WTC11 (cell line): Measurements from ENCODE around the gene OSBPL9. TPM values are rescaled to one million over a fixed set of nuclear protein-coding genes. Genes with fewer than 3 reads are reported as not detected.

Experiments
- ATAC-seq: fragments of 200-7000 bp; cut with Tn5 transposase; 2 replicates; pipeline ENCODE4 v1.10.0; 2021; ENCODE audit warnings: mild to moderate bottlenecking, moderate library complexity
- CTCF ChIA-PET: fragments of 300-600 bp; sonication (Branson Sonifier 250); formaldehyde crosslinking; loops from one replicate; lab custom pipeline; 2021; ENCODE audit warnings: antibody characterized with exemption; lab: Charles Lee
- POLR2A ChIA-PET: fragments of 350-600 bp; sonication (Branson Sonifier 250); formaldehyde crosslinking; loops from one replicate; lab custom pipeline; 2021; ENCODE audit warnings: antibody characterized with exemption; lab: Charles Lee
- DNase-seq: peaks from one replicate; pipeline ENCODE4 v3.0.0; 2021; ENCODE audit warnings: low spot score
- H3K27ac Mint-ChIP-seq: 2 replicates; pipeline ENCODE4 v1.8.0; 2021; ENCODE audit warnings: mixed read lengths
- H3K27me3 Mint-ChIP-seq: 2 replicates; pipeline ENCODE4 v1.8.0; 2021; ENCODE audit warnings: low read depth, mild to moderate bottlenecking, moderate library complexity, mixed read lengths
- H3K36me3 Mint-ChIP-seq: 2 replicates; pipeline ENCODE4 v1.8.0; 2021; ENCODE audit warnings: mixed read lengths
- H3K4me1 Mint-ChIP-seq: 2 replicates; pipeline ENCODE4 v1.8.0; 2022; ENCODE audit warnings: mixed read lengths
- H3K4me3 Mint-ChIP-seq: 2 replicates; pipeline ENCODE4 v1.8.0; 2021; ENCODE audit warnings: mild to moderate bottlenecking, moderate library complexity, mixed read lengths
- H3K9me3 Mint-ChIP-seq: 2 replicates; pipeline ENCODE4 v1.8.0; 2021; ENCODE audit warnings: mixed read lengths
- AR ChIP-seq: fragments of 250-450 bp; sonication (Bioruptor Pico); IDR thresholded peaks from 2 replicates; pipeline ENCODE4 v1.9.0; 2021; ENCODE audit warnings: mild to moderate bottlenecking
- ATF1 ChIP-seq: sonication (generic); formaldehyde crosslinking; IDR thresholded peaks from 2 replicates; pipeline ENCODE4 v1.8.1; 2023; ENCODE audit warnings: mild to moderate bottlenecking, moderate library complexity, missing genetic modification reagents
- E2F4 ChIP-seq: sonication (generic); formaldehyde crosslinking; IDR thresholded peaks from 2 replicates; pipeline ENCODE4 v1.8.1; 2022; ENCODE audit warnings: low read depth, mild to moderate bottlenecking, moderate library complexity, missing genetic modification reagents, borderline replicate concordance
- GABPB1 ChIP-seq: sonication (generic); formaldehyde crosslinking; IDR thresholded peaks from 2 replicates; pipeline ENCODE4 v1.8.1; 2023; ENCODE audit warnings: mild to moderate bottlenecking, missing genetic modification reagents
- GRHL2 ChIP-seq: fragments of 250-450 bp; sonication (Bioruptor Pico); IDR thresholded peaks from 2 replicates; pipeline ENCODE4 v1.8.0; 2022; ENCODE audit warnings: mild to moderate bottlenecking, moderate library complexity; ENCODE audit not compliant: insufficient replicate concordance, severe bottlenecking
- JAZF1 ChIP-seq: fragments of 250-450 bp; sonication (Bioruptor Pico); IDR thresholded peaks from 2 replicates; pipeline ENCODE4 v1.9.0; 2021; ENCODE audit warnings: moderate library complexity, mild to moderate bottlenecking, inconsistent platforms
- JUN ChIP-seq: sonication (generic); formaldehyde crosslinking; IDR thresholded peaks from 2 replicates; pipeline ENCODE4 v1.8.0; 2023; ENCODE audit warnings: mild to moderate bottlenecking, missing genetic modification reagents
- NFYB ChIP-seq: sonication (generic); formaldehyde crosslinking; conservative IDR thresholded peaks from 2 replicates; pipeline ENCODE4 v1.8.0; 2022; ENCODE audit warnings: low read depth, missing genetic modification reagents
- PREB ChIP-seq: sonication (generic); formaldehyde crosslinking; IDR thresholded peaks from 2 replicates; pipeline ENCODE4 v1.8.1; 2022; ENCODE audit warnings: mild to moderate bottlenecking, missing genetic modification reagents, moderate library complexity, borderline replicate concordance
- STAT6 ChIP-seq: sonication (generic); formaldehyde crosslinking; conservative IDR thresholded peaks from 2 replicates; pipeline ENCODE4 v1.8.1; 2023; ENCODE audit warnings: mild to moderate bottlenecking, low read depth, missing genetic modification reagents, moderate library complexity
- TEAD1 ChIP-seq: sonication (generic); formaldehyde crosslinking; IDR thresholded peaks from 2 replicates; pipeline ENCODE4 v1.8.0; 2022; ENCODE audit warnings: mild to moderate bottlenecking, missing genetic modification reagents
- USF2 ChIP-seq: sonication (generic); formaldehyde crosslinking; IDR thresholded peaks from 2 replicates; pipeline ENCODE4 v1.8.1; 2023; ENCODE audit warnings: mild to moderate bottlenecking, missing genetic modification reagents, moderate library complexity
- ZNF281 ChIP-seq: sonication (generic); formaldehyde crosslinking; IDR thresholded peaks from 2 replicates; pipeline ENCODE4 v1.8.0; 2023; ENCODE audit warnings: mild to moderate bottlenecking, missing genetic modification reagents
- ZNF532 ChIP-seq: fragments of 250-450 bp; sonication (Bioruptor Pico); IDR thresholded peaks from 2 replicates; pipeline ENCODE4 v1.9.0; 2021; ENCODE audit warnings: mild to moderate bottlenecking, borderline replicate concordance
- total RNA-seq: library from RNA; stranded (reverse); gene quantifications from 3 replicates; pipeline ENCODE4 v1.2.3, GENCODE V29; 2021

OSBPL9 gene
- total RNA-seq, 1 experiment from 2014 or later: 55.6 TPM

GRCh38 chr1:51663105-51663504 is 46.2 kb downstream of the OSBPL9 start:
- H3K27me3 Mint-ChIP-seq: no peaks in the 10 kb centered on the region; the same call in 1 of the 2 replicates
- no peak for ATAC-seq
- H3K9me3 Mint-ChIP-seq: no peaks in the 10 kb centered on the region
- no peak overlapping the region for H3K27ac Mint-ChIP-seq
- no peaks in the 10 kb centered on the region for H3K36me3 Mint-ChIP-seq
- ChIA-PET POLR2A (no interaction called here), CTCF (interaction anchor here (0.7 kb wide), 1 partner anchor 44 kb away, joined by 5 read pairs; no protein-coding TSS in a partner anchor)
- H3K4me3 Mint-ChIP-seq: no peak overlapping the region
- TF ChIP-seq AR: no peak
- no peak for TF ChIP-seq E2F4 (CRISPR knock-in tag)
- TF ChIP-seq GRHL2 (CRISPR knock-in tag): no peak
- no peak for TF ChIP-seq PREB (CRISPR knock-in tag)
- no peak for TF ChIP-seq JUN (CRISPR knock-in tag)
- peaks cover 12% of the 10 kb centered on the region for H3K4me1 Mint-ChIP-seq
- no peak for DNase-seq

- no peaks in the 10 kb centered on the region for H3K36me3 Mint-ChIP-seq
- no peaks in the 10 kb centered on the region for H3K9me3 Mint-ChIP-seq
- no peak overlapping the region for H3K4me3 Mint-ChIP-seq
- no peaks in the 10 kb centered on the region; the same call in 1 of the 2 replicates for H3K27me3 Mint-ChIP-seq
- DNase-seq (no peak), ATAC-seq (no peak)
- H3K4me1 Mint-ChIP-seq: peaks cover 12% of the 10 kb centered on the region
- ChIA-PET POLR2A (no interaction called here), CTCF (no interaction called here)
- no peak overlapping the region for H3K27ac Mint-ChIP-seq
- TF ChIP-seq ZNF281 (CRISPR knock-in tag) (no peak), JAZF1 (CRISPR knock-in tag) (no peak), ATF1 (no peak), NFYB (CRISPR knock-in tag) (no peak), STAT6 (CRISPR knock-in tag) (no peak), ZNF532 (CRISPR knock-in tag) (no peak), AR (no peak), USF2 (CRISPR knock-in tag) (no peak), TEAD1 (CRISPR knock-in tag) (no peak), GABPB1 (CRISPR knock-in tag) (no peak)
Measured at GRCh38 chr1:51663721-51664120, 46.8 kb downstream of the OSBPL9 start.
